Spinal cord (tissue), 10 donors: ENCODE data around the gene SCYGR1. TPM values are rescaled to one million over a fixed set of nuclear protein-coding genes. Genes with fewer than 3 reads are reported as not detected.

ENCODE experiments used
- DNase-seq, 6 donors: peaks; one replicate each; pipeline versions ENCODE4 v3.0.0 to v3.0.0-alpha.2; 2013 to 2015; ENCODE audit warnings: low spot score in 6 of 6, low read depth in 4 of 6
- H3K27ac ChIP-seq: one replicate; pipeline ENCODE4 v1.5.1; 2013; ENCODE audit warnings: low read depth, low read length, control low read depth
- H3K27me3 ChIP-seq: one replicate; pipeline ENCODE4 v1.6.1; 2013; ENCODE audit warnings: low read length; ENCODE audit not compliant: control insufficient read depth, insufficient read depth
- H3K36me3 ChIP-seq: one replicate; pipeline ENCODE4 v1.6.1; 2013; ENCODE audit warnings: low read length; ENCODE audit not compliant: control insufficient read depth, insufficient read depth
- H3K4me1 ChIP-seq: one replicate; pipeline ENCODE4 v1.6.1; 2013; ENCODE audit warnings: low read length; ENCODE audit not compliant: control insufficient read depth, insufficient read depth
- H3K4me3 ChIP-seq: one replicate; pipeline ENCODE4 v1.5.1; 2013; ENCODE audit warnings: low read depth, low read length, control low read depth
- H3K9me3 ChIP-seq: one replicate; pipeline ENCODE4 v1.6.1; 2013; ENCODE audit warnings: low read length; ENCODE audit not compliant: control insufficient read depth, insufficient read depth
- WGBS: methylation state at CpG from one replicate; pipeline ENCODE4 v1.1.5; 2013; ENCODE audit warnings: missing lambda C conversion rate; ENCODE audit not compliant: insufficient coverage; 5-methylcytosine and 5-hydroxymethylcytosine counted together
- polyA plus RNA-seq, 2 donors: library from polyadenylated mRNA; unstranded; fragments of 120-200 nt; gene quantifications; one replicate each; pipeline ENCODE4 v1.2.1, GENCODE V29; 2013; ENCODE audit not compliant: insufficient read length in 2 of 2
- total RNA-seq, 2 donors: library from RNA; depleted of rRNA in 1 of 2; stranded (reverse); fragments of 120-200 nt in 1 of 2; fragments of >200 nt in 1 of 2; gene quantifications; one replicate each; pipeline versions ENCODE4 v1.2.3 to v1.2.4, GENCODE V29; 2013 to 2014
- donor health status: healthy.

The SCYGR1 gene
- total and polyA plus RNA-seq, 4 donors: not detected

DNA sequence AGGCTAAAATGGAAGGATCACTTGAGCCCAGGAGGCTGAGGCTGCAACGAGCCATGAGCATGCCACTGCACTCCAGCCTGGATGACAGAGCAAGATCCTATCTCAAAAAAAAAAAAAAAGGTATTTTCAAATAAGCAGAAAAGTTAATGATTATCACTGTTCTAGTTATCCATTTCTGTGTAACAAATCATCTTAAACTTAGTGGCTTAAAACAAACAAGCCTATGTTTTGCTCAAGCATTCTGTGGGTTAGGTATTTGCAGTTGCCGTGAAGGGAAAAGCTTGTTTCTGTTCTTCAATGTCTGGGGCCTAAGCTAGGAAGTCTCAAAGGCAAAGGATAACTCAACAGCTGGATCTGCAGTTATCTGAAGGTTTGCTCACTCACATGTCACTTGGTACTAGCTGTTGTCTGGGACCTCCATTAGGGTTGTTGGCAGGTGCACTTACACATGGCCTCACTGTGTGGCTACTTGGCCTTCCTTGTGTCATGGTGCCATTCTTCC, 48.6 kb downstream of the SCYGR1 start:
- no peak overlapping the region for H3K4me3 ChIP-seq
- H3K27me3 ChIP-seq: no peaks in the 10 kb centered on the region
- H3K9me3 ChIP-seq: no peaks in the 10 kb centered on the region
- 100% methylated on average over 1 of the region's 2 CpGs for WGBS
- H3K36me3 ChIP-seq: peaks cover 6% of the 10 kb centered on the region
- no peak for DNase-seq
- no peaks in the 10 kb centered on the region for H3K4me1 ChIP-seq
- no peak overlapping the region for H3K27ac ChIP-seq

Other genes with a start within 250 kb of the SCYGR1 start
- gene COL4A4, start 223.7 kb downstream of the SCYGR1 start, total RNA-seq: 1 to 10 TPM; 1.7 TPM
- gene COL4A4, start 223.7 kb downstream of the SCYGR1 start, polyA plus RNA-seq: 1 to 10 TPM; 1.4 to 1.8 TPM
- gene COL4A3, start 223.3 kb downstream of the SCYGR1 start, total RNA-seq: 1 to 10 TPM; 1.7 to 2.2 TPM
- gene COL4A3, start 223.3 kb downstream of the SCYGR1 start, polyA plus RNA-seq: 1 to 10 TPM; 1.3 to 2.0 TPM
- gene MFF, start 62.7 kb downstream of the SCYGR1 start, total RNA-seq: 100 to 1,000 TPM; 103 to 124 TPM
- gene MFF, start 62.7 kb downstream of the SCYGR1 start, polyA plus RNA-seq: 100 to 1,000 TPM; 142 to 175 TPM
- gene TM4SF20, start 8.6 kb downstream of the SCYGR1 start, total RNA-seq: under 1 TPM in 1 of 2 donors, not detected in 1; 0.10 TPM
- under 1 TPM; 0.25 to 0.35 TPM for gene TM4SF20, start 8.6 kb downstream of the SCYGR1 start, polyA plus RNA-seq
- 100 to 1,000 TPM in 1 of 2 donors, 10 to 100 TPM in 1; 72.4 to 113 TPM for gene AGFG1, start 84.2 kb upstream of the SCYGR1 start, total RNA-seq
- gene AGFG1, start 84.2 kb upstream of the SCYGR1 start, polyA plus RNA-seq: 10 to 100 TPM; 76.6 to 88.0 TPM
- not detected for gene SCYGR2, start 210.9 kb upstream of the SCYGR1 start, total RNA-seq
- gene SCYGR2, start 210.9 kb upstream of the SCYGR1 start, polyA plus RNA-seq: not detected
- gene SCYGR3, start 226.9 kb upstream of the SCYGR1 start, total RNA-seq: not detected
- not detected for gene SCYGR3, start 226.9 kb upstream of the SCYGR1 start, polyA plus RNA-seq
- gene SCYGR4, start 229.5 kb upstream of the SCYGR1 start, total RNA-seq: not detected
- under 1 TPM; 0.51 to 0.57 TPM for gene SCYGR4, start 229.5 kb upstream of the SCYGR1 start, polyA plus RNA-seq